B cell (primary cell): Measurements from ENCODE around the gene TFE3. TPM values are rescaled to one million over a fixed set of nuclear protein-coding genes. Genes with fewer than 3 reads are reported as not detected.

Source experiments
- ATAC-seq: fragments of 200-7000 bp; cut with Tn5 transposase; one replicate; pipeline ENCODE4 v1.10.0; 2021; ENCODE audit warnings: low read depth, mild to moderate bottlenecking, moderate number of reproducible peaks, moderate library complexity
- CTCF ChIA-PET: fragments of 350-600 bp; sonication (Branson Sonifier 250); formaldehyde crosslinking; loops from one replicate; lab custom pipeline; 2021; ENCODE audit warnings: antibody characterized with exemption, inconsistent platforms; lab: Charles Lee
- POLR2A ChIA-PET: fragments of 350-600 bp; sonication (Branson Sonifier 250); formaldehyde crosslinking; loops from one replicate; lab custom pipeline; 2021; ENCODE audit warnings: antibody characterized with exemption; lab: Charles Lee
- DNase-seq: peaks from one replicate; pipeline ENCODE4 v3.0.0; 2013
- H2AFZ ChIP-seq: 2 replicates; pipeline ENCODE4 v1.6.1; 2012; ENCODE audit warnings: mild to moderate bottlenecking, low read depth, low read length; ENCODE audit not compliant: insufficient read depth, poor library complexity, severe bottlenecking
- H3K27ac ChIP-seq, 2 donors: 1 replicate in 1 of 2; 2 replicates in 1 of 2; pipeline ENCODE4 v1.5.1; 2012 to 2013; ENCODE audit warnings: low read length in 2 of 2, mild to moderate bottlenecking in 2 of 2, moderate library complexity in 1 of 2
- H3K27me3 ChIP-seq, 4 experiments: fragments of 200-600 bp in 1 of 4; sonication (generic) in 1 of 4; replicated peaks in 1 of 4; 1 replicate in 2 of 4; 2 replicates in 2 of 4; pipeline versions ENCODE4 v1.6.1 to v1.7.0; 2013 to 2016; ENCODE audit warnings: low read length in 3 of 4, mild to moderate bottlenecking in 2 of 4, mixed read lengths in 1 of 4, moderate library complexity in 1 of 4; ENCODE audit not compliant: insufficient read depth in 4 of 4, control insufficient read depth in 3 of 4; ENCODE audit errors: control extremely low read depth in 1 of 4
- H3K36me3 ChIP-seq, 2 experiments: replicated peaks in 1 of 2; 1 replicate in 1 of 2; 2 replicates in 1 of 2; pipeline versions ENCODE4 v1.6.1 to v1.7.1; 2013; ENCODE audit warnings: low read length in 1 of 2; ENCODE audit not compliant: insufficient read depth in 2 of 2, control insufficient read depth in 1 of 2; ENCODE audit errors: control extremely low read depth in 1 of 2, extremely low read depth in 1 of 2
- H3K4me1 ChIP-seq, 2 donors: fragments of 200-600 bp in 1 of 2; sonication (generic) in 1 of 2; 1 replicate in 1 of 2; 2 replicates in 1 of 2; pipeline versions ENCODE4 v1.5.1 to v1.6.1; 2013 to 2017; ENCODE audit warnings: low read length in 2 of 2; ENCODE audit not compliant: control insufficient read depth in 2 of 2, insufficient read depth in 2 of 2
- H3K4me2 ChIP-seq: replicated peaks from 2 replicates; pipeline ENCODE3; 2012; ENCODE audit warnings: mild to moderate bottlenecking, low read depth, low read length; ENCODE audit not compliant: poor library complexity, severe bottlenecking
- H3K4me3 ChIP-seq, 5 experiments: fragments of 200-600 bp in 1 of 5; sonication (generic) in 1 of 5; 1 replicate in 3 of 5; 2 replicates in 2 of 5; pipeline versions ENCODE4 v1.5.1 to v1.7.0; 2011 to 2016; ENCODE audit warnings: low read length in 4 of 5, mild to moderate bottlenecking in 4 of 5, low read depth in 2 of 5, control low read depth in 1 of 5, moderate library complexity in 1 of 5; ENCODE audit not compliant: insufficient read depth in 1 of 5; ENCODE audit errors: control extremely low read depth in 1 of 5, extremely low read depth in 1 of 5
- H3K79me2 ChIP-seq: fragments of 200-600 bp; sonication (generic); one replicate; pipeline ENCODE4 v1.6.0; 2016; ENCODE audit warnings: low read length; ENCODE audit not compliant: control insufficient read depth, insufficient read depth
- H3K9ac ChIP-seq: fragments of 200-600 bp; sonication (generic); 2 replicates; pipeline ENCODE4 v1.6.1; 2017; ENCODE audit warnings: mild to moderate bottlenecking, low read length, moderate library complexity
- H3K9me3 ChIP-seq, 3 donors: one replicate each; pipeline versions ENCODE4 v1.6.1 to v1.7.1; 2013; ENCODE audit warnings: low read length in 2 of 3; ENCODE audit not compliant: control insufficient read depth in 2 of 3, insufficient read depth in 1 of 3; ENCODE audit errors: control extremely low read depth in 1 of 3
- H4K20me1 ChIP-seq: 2 replicates; pipeline ENCODE4 v1.6.0; 2012; ENCODE audit warnings: mild to moderate bottlenecking, low read length; ENCODE audit not compliant: insufficient read depth, control insufficient read depth, poor library complexity, severe bottlenecking
- H3K27ac Mint-ChIP-seq: one replicate; pipeline ENCODE4 v1.8.0; 2021; ENCODE audit warnings: mixed read lengths
- H3K27me3 Mint-ChIP-seq: one replicate; pipeline ENCODE4 v1.8.0; 2021; ENCODE audit warnings: mixed read lengths
- H3K4me1 Mint-ChIP-seq: one replicate; pipeline ENCODE4 v1.8.0; 2021; ENCODE audit warnings: mixed read lengths
- H3K4me3 Mint-ChIP-seq: one replicate; pipeline ENCODE4 v1.8.0; 2021; ENCODE audit warnings: mixed read lengths
- H3K9me3 Mint-ChIP-seq: one replicate; pipeline ENCODE4 v1.8.0; 2022; ENCODE audit warnings: mixed read lengths; ENCODE audit not compliant: insufficient read depth
- EZH2 ChIP-seq: IDR thresholded peaks from 2 replicates; pipeline ENCODE4 v1.6.1; 2012; ENCODE audit warnings: borderline replicate concordance, low read depth, mild to moderate bottlenecking, moderate library complexity, low read length; ENCODE audit not compliant: insufficient read depth, poor library complexity, severe bottlenecking
- WGBS: methylation state at CpG from one replicate; pipeline ENCODE4 v1.1.5; 2013; ENCODE audit warnings: missing lambda C conversion rate; ENCODE audit not compliant: insufficient coverage; 5-methylcytosine and 5-hydroxymethylcytosine counted together
- intact Hi-C: fragments of 100-400 bp; cut with micrococcal nuclease; formaldehyde crosslinking; loops from one replicate; pipeline ENCODE4 v1.10.0; 2022
- polyA minus RNA-seq: library from RNA; depleted of rRNA, polyadenylated mRNA; stranded (reverse); fragments of >200 nt; gene quantifications from 2 replicates; pipeline ENCODE4 v1.2.3, GENCODE V29; 2012
- polyA plus RNA-seq: library from polyadenylated mRNA; depleted of rRNA; stranded (reverse); fragments of >200 nt; gene quantifications from 2 replicates; pipeline ENCODE4 v1.2.3, GENCODE V29; 2012
- total RNA-seq, 2 donors: library from RNA; stranded (reverse); fragments of 120-200 nt in 1 of 2; gene quantifications; 1 replicate in 1 of 2; 2 replicates in 1 of 2; pipeline versions ENCODE4 v1.2.3 to v1.2.4, GENCODE V29; 2013 to 2022
- TF ChIP-seq, protein P1 (sequence below): fragments of 200-600 bp; IDR thresholded peaks from one replicate; pipeline ENCODE4 v1.8.0; 2022; ENCODE audit warnings: antibody characterized with exemption, mild to moderate bottlenecking

Gene TFE3, protein sequence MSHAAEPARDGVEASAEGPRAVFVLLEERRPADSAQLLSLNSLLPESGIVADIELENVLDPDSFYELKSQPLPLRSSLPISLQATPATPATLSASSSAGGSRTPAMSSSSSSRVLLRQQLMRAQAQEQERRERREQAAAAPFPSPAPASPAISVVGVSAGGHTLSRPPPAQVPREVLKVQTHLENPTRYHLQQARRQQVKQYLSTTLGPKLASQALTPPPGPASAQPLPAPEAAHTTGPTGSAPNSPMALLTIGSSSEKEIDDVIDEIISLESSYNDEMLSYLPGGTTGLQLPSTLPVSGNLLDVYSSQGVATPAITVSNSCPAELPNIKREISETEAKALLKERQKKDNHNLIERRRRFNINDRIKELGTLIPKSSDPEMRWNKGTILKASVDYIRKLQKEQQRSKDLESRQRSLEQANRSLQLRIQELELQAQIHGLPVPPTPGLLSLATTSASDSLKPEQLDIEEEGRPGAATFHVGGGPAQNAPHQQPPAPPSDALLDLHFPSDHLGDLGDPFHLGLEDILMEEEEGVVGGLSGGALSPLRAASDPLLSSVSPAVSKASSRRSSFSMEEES
- 38.9 and 42.1 TPM in 2 replicates for total RNA-seq
- total RNA-seq (2013) = 17.7 TPM
- polyA plus RNA-seq = 21.0 and 31.1 TPM in 2 replicates
- 32.8 and 54.9 TPM in 2 replicates for polyA minus RNA-seq

GRCh38 chrX:49043220-49043986 is at the start of gene TFE3:
Gene TFE3, minus strand, starts transcription at chrX:49043357. Its CDS starts 131 bp downstream, at chrX:49043226.
- TF ChIP-seq EZH2 = no peak
- TF ChIP-seq, protein P1, sequence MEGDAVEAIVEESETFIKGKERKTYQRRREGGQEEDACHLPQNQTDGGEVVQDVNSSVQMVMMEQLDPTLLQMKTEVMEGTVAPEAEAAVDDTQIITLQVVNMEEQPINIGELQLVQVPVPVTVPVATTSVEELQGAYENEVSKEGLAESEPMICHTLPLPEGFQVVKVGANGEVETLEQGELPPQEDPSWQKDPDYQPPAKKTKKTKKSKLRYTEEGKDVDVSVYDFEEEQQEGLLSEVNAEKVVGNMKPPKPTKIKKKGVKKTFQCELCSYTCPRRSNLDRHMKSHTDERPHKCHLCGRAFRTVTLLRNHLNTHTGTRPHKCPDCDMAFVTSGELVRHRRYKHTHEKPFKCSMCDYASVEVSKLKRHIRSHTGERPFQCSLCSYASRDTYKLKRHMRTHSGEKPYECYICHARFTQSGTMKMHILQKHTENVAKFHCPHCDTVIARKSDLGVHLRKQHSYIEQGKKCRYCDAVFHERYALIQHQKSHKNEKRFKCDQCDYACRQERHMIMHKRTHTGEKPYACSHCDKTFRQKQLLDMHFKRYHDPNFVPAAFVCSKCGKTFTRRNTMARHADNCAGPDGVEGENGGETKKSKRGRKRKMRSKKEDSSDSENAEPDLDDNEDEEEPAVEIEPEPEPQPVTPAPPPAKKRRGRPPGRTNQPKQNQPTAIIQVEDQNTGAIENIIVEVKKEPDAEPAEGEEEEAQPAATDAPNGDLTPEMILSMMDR = peak; percentile 62
- peak within 1 kb of the TSS; percentile 69 for H3K9ac ChIP-seq
- Mint-ChIP-seq H3K27ac (peak within 1 kb of the TSS; percentile 92), H3K4me1 (peaks cover 28% of the 10 kb centered on the region), H3K4me3 (peak within 1 kb of the TSS; percentile 91), H3K9me3 (no peaks in the 10 kb centered on the region), H3K27me3 (no peaks in the 10 kb centered on the region)
- H3K4me2 ChIP-seq = peak within 1 kb of the TSS; percentile 73
- peak within 1 kb of the TSS; percentile 69 to 77 (median 73) for H3K4me3 ChIP-seq
- POLR2A ChIA-PET = interaction anchor here (0.6 to 2.3 kb wide), 6 partner anchors 41 to 1207 kb away, joined by 3 to 9 read pairs (median 6); partner anchors contain the start of genes GRIPAP1, OTUD5, PLP2 and ZNF81
- peak within 1 kb of the TSS; percentile 76 for H2AFZ ChIP-seq
- peak; percentile 97 for DNase-seq
- H3K79me2 ChIP-seq = peaks cover 8% of the 10 kb centered on the region
- peaks cover 0 to 11% of the 10 kb centered on the region in 2 experiments for H3K36me3 ChIP-seq
- peak; percentile 87 for ATAC-seq
- H3K4me1 ChIP-seq = peaks cover 12 to 25% of the 10 kb centered on the region in 2 donors
- intact Hi-C loops = loop anchor here (1.0 to 10.0 kb wide), 14 partner anchors 31 to 1389 kb away; partner anchors contain the start of genes ELK1, GPKOW, GRIPAP1 and HDAC6
- no peaks in the 10 kb centered on the region for H3K27me3 ChIP-seq
- 0% methylated on average over 28 of the region's 67 CpGs for WGBS
- H3K27ac ChIP-seq = peak within 1 kb of the TSS; percentile 91 to 96
- no peaks in the 10 kb centered on the region for H4K20me1 ChIP-seq
- no peaks in the 10 kb centered on the region for H3K9me3 ChIP-seq
- CTCF ChIA-PET = interaction anchor here (0.6 to 3.3 kb wide), 9 partner anchors 40 to 395 kb away, joined by 3 to 16 read pairs (median 4); partner anchors contain the start of genes GRIPAP1 and KCND1
